ENCODE measurements around the gene RAD50. TPM values are rescaled to one million over a fixed set of nuclear protein-coding genes. Genes with fewer than 3 reads are reported as not detected.

Gene RAD50
- total RNA-seq, 1 donor from 2014 or later: 48.2 TPM

- H3K9me3 Mint-ChIP-seq: no peaks in the 10 kb centered on the region
- Histone ChIP-seq H2AFZ (replicated peaks) (no peak overlapping the region), H3F3A (ENCODE audit: low read depth) (no peaks in the 10 kb centered on the region), H3K36me3 (no peaks in the 10 kb centered on the region), H3K27me3 (no peaks in the 10 kb centered on the region), H3K4me2 (no peak overlapping the region), H3K27ac (no peak overlapping the region), H3K9me3 (ENCODE audit: low read depth) (no peaks in the 10 kb centered on the region), H4K20me1 (ENCODE audit: low read depth) (no peaks in the 10 kb centered on the region), H3K4me3 (no peak overlapping the region), H3K9ac (no peak overlapping the region), H3K79me2 (ENCODE audit: low read depth) (no peaks in the 10 kb centered on the region), H3K4me1 (no peaks in the 10 kb centered on the region)
- H3K27me3 Mint-ChIP-seq (ENCODE audit: insufficient read depth, low read depth): peaks cover 3% of the 10 kb centered on the region
- H3K36me3 Mint-ChIP-seq: no peaks in the 10 kb centered on the region
- H3K4me1 Mint-ChIP-seq: peaks cover 26% of the 10 kb centered on the region
- no peak overlapping the region for H3K4me3 Mint-ChIP-seq
- no peak for DNase-seq (ENCODE audit: low spot score)
- peak overlapping the region; percentile 11 for H3K27ac Mint-ChIP-seq
- TF ChIP-seq EZH2 (IDR thresholded peaks at IDR 0.05): no peak
- TF ChIP-seq EZH2phosphoT487 (IDR thresholded peaks at IDR 0.05): no peak
- TF ChIP-seq, protein P1, sequence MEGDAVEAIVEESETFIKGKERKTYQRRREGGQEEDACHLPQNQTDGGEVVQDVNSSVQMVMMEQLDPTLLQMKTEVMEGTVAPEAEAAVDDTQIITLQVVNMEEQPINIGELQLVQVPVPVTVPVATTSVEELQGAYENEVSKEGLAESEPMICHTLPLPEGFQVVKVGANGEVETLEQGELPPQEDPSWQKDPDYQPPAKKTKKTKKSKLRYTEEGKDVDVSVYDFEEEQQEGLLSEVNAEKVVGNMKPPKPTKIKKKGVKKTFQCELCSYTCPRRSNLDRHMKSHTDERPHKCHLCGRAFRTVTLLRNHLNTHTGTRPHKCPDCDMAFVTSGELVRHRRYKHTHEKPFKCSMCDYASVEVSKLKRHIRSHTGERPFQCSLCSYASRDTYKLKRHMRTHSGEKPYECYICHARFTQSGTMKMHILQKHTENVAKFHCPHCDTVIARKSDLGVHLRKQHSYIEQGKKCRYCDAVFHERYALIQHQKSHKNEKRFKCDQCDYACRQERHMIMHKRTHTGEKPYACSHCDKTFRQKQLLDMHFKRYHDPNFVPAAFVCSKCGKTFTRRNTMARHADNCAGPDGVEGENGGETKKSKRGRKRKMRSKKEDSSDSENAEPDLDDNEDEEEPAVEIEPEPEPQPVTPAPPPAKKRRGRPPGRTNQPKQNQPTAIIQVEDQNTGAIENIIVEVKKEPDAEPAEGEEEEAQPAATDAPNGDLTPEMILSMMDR (IDR thresholded peaks at IDR 0.05): no peak
These were observed 108.8 kb downstream of the RAD50 start for GRCh38 chr5:132665574-132666080.

GRCh38 chr5:132666310-132667123, 109.7 kb downstream of the RAD50 start:
- no peaks in the 10 kb centered on the region for H3F3A ChIP-seq (ENCODE audit: low read depth)
- H3K27ac ChIP-seq: no peak overlapping the region
- DNase-seq (ENCODE audit: low spot score): no peak
- Mint-ChIP-seq H3K36me3 (no peaks in the 10 kb centered on the region), H3K4me3 (no peak overlapping the region), H3K27ac (no peak overlapping the region), H3K4me1 (peaks cover 24% of the 10 kb centered on the region), H3K27me3 (ENCODE audit: insufficient read depth, low read depth) (peaks cover 6% of the 10 kb centered on the region), H3K9me3 (no peaks in the 10 kb centered on the region)
- H3K27me3 ChIP-seq: no peaks in the 10 kb centered on the region
- H3K79me2 ChIP-seq (ENCODE audit: low read depth): no peaks in the 10 kb centered on the region
- H3K9me3 ChIP-seq (ENCODE audit: low read depth): no peaks in the 10 kb centered on the region
- no peaks in the 10 kb centered on the region for H4K20me1 ChIP-seq (ENCODE audit: low read depth)
- H3K4me3 ChIP-seq: no peak overlapping the region
- no peak overlapping the region for H2AFZ ChIP-seq (replicated peaks)
- H3K4me1 ChIP-seq: no peaks in the 10 kb centered on the region
- TF ChIP-seq, protein P1 (IDR thresholded peaks at IDR 0.05): no peak
- TF ChIP-seq EZH2 (IDR thresholded peaks at IDR 0.05) (no peak), EZH2phosphoT487 (IDR thresholded peaks at IDR 0.05) (no peak)
- no peak overlapping the region for H3K9ac ChIP-seq
- H3K36me3 ChIP-seq: no peaks in the 10 kb centered on the region
- H3K4me2 ChIP-seq: no peak overlapping the region

DNA sequence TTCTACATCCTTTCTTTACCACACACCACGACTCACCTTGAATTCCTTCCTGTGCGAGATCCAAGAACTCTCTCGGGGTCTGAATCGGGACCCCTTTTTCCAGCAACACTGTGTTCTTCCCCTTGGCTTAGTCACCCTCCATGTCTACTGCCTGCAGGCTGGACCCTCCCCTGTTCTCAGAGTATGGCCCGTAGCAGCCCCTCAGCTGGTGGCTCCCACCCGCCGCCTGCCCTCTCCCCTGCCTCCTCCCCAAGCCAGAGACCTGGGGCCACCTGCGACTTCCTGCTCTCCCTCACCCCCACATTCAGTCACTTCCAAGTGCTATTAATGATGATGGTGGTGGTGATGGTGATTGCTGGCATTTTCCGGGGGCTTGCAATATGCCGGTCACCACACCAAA, 110.5 kb downstream of the RAD50 start:
- TF ChIP-seq, protein P1 (IDR thresholded peaks at IDR 0.05): no peak
- TF ChIP-seq EZH2 (IDR thresholded peaks at IDR 0.05) (no peak), EZH2phosphoT487 (IDR thresholded peaks at IDR 0.05) (no peak)
- DNase-seq (ENCODE audit: low spot score): no peak

More for the DNA sequence above, 110.5 kb downstream of the RAD50 start:
- Histone ChIP-seq H4K20me1 (ENCODE audit: low read depth) (no peaks in the 10 kb centered on the region), H3K79me2 (ENCODE audit: low read depth) (no peaks in the 10 kb centered on the region), H3K4me3 (no peak overlapping the region), H3K27me3 (no peaks in the 10 kb centered on the region), H3K4me2 (no peak overlapping the region), H3K9me3 (ENCODE audit: low read depth) (no peaks in the 10 kb centered on the region), H3K4me1 (no peaks in the 10 kb centered on the region), H3F3A (ENCODE audit: low read depth) (no peaks in the 10 kb centered on the region), H2AFZ (replicated peaks) (no peak overlapping the region), H3K27ac (no peak overlapping the region), H3K36me3 (no peaks in the 10 kb centered on the region), H3K9ac (no peak overlapping the region)
- Mint-ChIP-seq H3K9me3 (no peaks in the 10 kb centered on the region), H3K36me3 (no peaks in the 10 kb centered on the region), H3K4me1 (peaks cover 24% of the 10 kb centered on the region), H3K27me3 (ENCODE audit: insufficient read depth, low read depth) (peaks cover 6% of the 10 kb centered on the region), H3K27ac (no peak overlapping the region), H3K4me3 (no peak overlapping the region)
